Measurements from ENCODE around the gene SLC24A3.
"Not testable (repeated sequence)": the region's sequence is repeated elsewhere in the genome, so short reads cannot be mapped to it uniquely, and the experiment has no call there.

SLC24A3 gene

GRCh38 chr20:19631410-19631809 is 419.0 kb downstream of the SLC24A3 start:
- DNase-seq (ENCODE audit: low spot score) = no peak

GRCh38 chr20:19633985-19634384 is 421.5 kb downstream of the SLC24A3 start:
- peak; percentile 57 for DNase-seq (ENCODE audit: low spot score)

GRCh38 chr20:19639471-19640045 is 427.1 kb downstream of the SLC24A3 start:
- not testable (repeated sequence) for DNase-seq (ENCODE audit: low spot score)

DNA sequence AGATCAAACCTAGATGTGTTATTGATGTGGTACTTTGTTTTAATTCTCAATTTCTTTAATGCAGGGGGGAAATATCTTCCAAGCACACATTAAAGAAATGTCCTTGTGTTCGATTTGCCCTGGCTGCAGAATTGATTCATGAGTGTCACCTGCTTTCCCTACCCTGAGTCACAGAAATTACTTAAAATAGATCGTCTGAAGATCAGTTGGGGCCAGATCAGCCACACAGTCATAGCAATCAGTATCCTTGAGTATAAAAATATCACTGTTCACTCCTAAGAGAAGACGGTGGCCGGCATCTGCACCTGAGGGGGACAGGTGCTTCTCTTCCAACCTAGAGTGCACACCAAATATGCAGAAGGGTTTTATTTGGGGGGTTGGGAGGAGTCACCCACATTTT is 430.4 kb downstream of the SLC24A3 start:
- no peak for DNase-seq (ENCODE audit: low spot score)

GRCh38 chr20:19644085-19644484 is 431.6 kb downstream of the SLC24A3 start:
- no peak for DNase-seq (ENCODE audit: low spot score)

GRCh38 chr20:19646963-19647362 is 434.5 kb downstream of the SLC24A3 start:
- no peak for DNase-seq (ENCODE audit: low spot score)

GRCh38 chr20:19648024-19648423 is 435.6 kb downstream of the SLC24A3 start:
- no peak for DNase-seq (ENCODE audit: low spot score)

DNA sequence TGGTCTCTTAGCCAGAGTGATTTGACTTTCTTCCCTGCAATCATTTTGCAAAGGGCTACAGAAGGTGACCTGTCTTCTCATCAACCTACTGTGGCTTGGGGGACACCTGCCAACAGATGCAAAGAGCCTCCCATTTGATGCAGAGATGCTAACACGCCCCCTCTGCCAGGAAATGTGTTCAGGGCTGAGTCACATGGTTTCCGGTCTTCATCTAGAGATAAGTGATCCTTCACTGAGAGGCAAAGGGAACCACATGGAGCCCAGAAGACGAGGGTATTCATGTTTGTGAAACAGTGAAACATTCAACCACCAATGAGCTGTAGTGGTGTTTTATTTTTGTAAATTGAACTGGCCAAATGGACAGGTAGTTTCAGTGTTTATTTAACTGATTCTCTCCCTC is 436.6 kb downstream of the SLC24A3 start:
- no peak for DNase-seq (ENCODE audit: low spot score)

DNA sequence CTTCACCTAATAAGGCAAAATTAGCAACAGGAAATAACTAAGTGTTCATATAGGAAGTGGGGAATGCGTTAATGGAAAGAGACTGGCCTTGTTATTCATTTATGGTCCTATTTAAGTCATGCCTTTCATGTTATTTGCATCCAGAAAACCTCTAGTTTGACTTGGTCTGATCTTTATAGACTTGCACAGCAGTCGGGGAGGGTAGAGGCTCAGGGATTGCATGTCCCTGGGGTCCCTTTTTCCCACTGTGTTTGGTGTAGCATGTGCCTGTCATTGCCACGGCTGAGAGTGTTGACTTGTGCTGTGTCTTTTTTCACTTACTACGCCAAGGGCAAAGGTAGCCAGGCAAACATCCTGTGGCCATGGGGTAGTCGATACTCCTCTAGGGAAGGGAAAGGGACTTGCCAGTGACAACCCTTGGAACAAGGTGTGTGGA is 440.2 kb downstream of the SLC24A3 start:
- no peak for DNase-seq (ENCODE audit: low spot score)

GRCh38 chr20:19653327-19653726 is 440.9 kb downstream of the SLC24A3 start:
- no peak for DNase-seq (ENCODE audit: low spot score)

- DNase-seq (ENCODE audit: low spot score) = no peak
These were observed 442.5 kb downstream of the SLC24A3 start for GRCh38 chr20:19654921-19655320.

DNA sequence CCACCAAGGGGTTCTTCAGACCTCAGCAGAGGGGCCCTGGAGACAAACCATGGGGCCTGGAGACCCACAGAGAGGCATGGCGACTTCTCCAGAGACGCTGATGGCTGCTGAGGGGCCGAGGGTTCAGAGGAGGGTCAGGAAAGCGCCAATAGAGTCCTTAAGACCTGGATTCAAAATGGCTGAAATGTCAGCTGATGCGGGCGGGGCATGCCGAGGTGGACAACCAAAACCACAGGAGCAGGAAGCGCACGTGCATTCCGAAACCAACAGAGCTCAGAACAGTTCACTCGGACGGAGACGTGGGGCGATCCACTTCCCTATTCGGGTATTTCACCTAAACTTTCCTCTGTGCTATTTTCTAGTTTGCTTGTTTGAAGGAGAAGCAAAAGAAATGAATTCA is 445.7 kb downstream of the SLC24A3 start:
- no peak for DNase-seq (ENCODE audit: low spot score)

- DNase-seq (ENCODE audit: low spot score) = no peak
These were observed 447.0 kb downstream of the SLC24A3 start for GRCh38 chr20:19659448-19659847.

DNA sequence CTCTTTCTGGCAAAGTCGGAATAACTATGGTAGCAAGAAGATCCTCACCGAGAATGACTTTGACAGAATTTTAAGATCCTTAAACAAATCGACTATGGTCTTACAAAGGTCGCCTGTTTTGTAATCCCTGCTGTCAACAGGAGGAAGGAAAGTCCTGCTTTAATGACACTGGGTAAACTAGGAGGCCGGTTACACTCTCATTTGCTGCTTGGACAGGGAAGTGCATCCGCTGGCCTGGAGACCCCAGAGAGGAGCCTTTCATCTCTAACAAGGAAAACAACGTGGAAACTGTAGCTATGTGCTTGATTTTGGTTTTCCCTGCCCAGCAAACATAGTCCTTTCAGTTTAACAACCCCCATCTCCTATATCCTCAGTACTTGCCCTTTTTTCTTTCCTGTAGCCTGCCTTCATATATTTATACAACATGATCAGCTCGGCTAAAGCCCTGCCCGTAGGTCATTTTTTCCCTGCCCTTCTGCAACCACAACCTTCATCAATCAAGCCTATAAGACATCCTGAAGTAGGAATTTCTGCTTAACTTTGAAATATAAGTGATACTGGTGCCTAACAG is 448.5 kb downstream of the SLC24A3 start:
- DNase-seq (ENCODE audit: low spot score) = no peak

DNA sequence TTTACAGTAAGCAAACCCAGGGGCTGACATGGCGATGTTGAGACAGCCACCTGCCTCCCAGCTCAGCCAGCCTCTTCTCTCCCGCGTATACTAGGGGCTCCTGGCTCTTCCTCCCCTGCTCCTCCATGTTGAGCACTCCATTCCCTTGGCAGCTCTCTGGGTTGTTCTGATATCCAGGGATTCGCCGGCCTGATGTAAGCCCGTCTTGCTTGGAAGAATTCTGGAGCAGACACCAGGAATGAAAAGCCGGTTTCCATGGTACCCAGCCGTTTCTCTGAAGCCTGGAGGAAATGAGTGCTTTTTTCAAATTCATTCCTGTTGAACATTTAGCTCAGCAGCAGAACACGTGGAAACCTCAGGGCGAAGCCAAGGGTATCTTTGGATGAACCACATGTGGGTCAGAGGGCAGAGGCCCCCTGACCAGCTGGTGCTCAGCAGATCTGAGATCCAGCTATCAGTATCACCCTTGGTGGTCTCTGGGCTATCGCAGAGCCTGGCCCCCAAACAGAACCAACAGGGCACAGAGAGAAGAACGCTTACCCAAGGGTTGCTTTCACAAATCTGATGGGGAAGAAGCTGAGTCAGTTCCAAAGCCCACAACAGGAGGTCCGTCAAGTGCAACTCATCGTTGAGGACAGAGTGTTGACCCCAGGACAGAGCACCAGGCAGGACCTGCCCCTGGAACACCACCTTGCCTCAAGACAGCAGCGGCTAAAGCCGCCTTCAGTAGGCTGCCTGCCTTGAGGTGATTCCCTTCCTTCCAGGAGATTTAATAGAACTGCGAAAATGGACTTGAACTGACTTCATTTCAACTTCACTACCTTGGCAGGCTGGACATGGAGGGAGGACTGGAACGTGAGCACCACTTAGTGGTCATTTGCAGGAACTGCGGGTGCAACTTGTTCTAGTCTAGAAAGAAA is 449.5 kb downstream of the SLC24A3 start:
- peak; percentile 59 for DNase-seq (ENCODE audit: low spot score)

- no peak for DNase-seq (ENCODE audit: low spot score)
These were observed 450.2 kb downstream of the SLC24A3 start for GRCh38 chr20:19662637-19662995.

DNA sequence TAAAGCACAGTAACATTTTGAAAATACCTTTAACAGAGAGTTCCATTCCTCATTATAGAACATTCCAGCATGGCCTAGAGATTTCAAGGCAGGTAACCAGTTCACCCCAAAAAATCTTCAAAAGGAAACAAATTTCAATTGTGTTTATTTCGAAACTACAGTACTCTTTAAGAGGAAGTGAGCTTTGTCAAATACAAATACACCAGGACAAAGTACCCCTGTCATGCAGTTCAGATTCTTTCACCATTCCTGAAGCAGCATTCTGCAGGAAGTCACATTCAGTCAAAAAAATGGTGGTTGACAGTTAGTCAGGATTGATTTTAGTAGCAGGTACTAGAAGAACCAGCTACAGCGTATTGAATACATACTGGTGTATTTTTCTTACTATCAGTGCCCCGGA is 456.0 kb downstream of the SLC24A3 start:
- no peak for DNase-seq (ENCODE audit: low spot score)

DNA sequence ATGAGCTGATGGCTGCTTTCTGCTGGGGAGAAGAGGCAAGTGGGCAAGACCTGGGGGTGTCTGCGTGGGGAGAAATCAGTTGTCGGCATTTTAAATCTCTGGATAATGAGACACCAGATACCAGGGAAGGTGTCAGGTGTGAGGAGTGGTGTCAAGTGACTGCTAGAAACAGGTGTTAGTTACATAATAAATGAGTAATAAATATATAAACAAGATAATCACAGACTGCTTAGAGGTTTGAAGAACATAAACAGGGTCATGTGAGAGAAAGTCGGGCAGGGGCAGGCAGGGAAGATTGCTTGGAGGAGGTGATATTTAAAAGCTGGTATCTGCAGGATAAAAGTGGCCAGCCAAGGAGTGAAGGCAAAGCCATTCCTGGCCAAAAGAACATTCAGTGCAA is 458.4 kb downstream of the SLC24A3 start:
- no peak for DNase-seq (ENCODE audit: low spot score)

DNA sequence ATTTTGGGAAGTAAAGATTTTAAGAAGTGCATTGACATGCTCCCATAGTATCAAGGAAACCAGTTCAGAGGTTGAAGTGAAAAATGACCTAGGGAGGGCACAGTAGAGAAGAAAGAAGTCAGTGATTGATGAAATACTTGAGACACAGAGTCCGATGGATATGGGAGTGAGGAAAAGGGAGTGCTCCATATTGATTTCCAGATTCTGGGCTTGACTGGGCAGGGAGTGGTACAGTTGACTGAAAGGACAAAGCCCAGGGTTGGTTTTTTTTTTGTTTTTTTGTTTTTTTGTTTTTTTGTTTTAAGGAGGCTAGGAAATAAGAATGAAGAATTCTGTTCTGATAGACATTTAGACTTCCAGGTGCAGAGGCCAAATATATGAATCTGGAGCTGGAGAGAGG is 458.9 kb downstream of the SLC24A3 start:
- DNase-seq (ENCODE audit: low spot score) = no peak

- DNase-seq (ENCODE audit: low spot score) = no peak
These were observed 460.1 kb downstream of the SLC24A3 start for GRCh38 chr20:19672498-19672897.

DNA sequence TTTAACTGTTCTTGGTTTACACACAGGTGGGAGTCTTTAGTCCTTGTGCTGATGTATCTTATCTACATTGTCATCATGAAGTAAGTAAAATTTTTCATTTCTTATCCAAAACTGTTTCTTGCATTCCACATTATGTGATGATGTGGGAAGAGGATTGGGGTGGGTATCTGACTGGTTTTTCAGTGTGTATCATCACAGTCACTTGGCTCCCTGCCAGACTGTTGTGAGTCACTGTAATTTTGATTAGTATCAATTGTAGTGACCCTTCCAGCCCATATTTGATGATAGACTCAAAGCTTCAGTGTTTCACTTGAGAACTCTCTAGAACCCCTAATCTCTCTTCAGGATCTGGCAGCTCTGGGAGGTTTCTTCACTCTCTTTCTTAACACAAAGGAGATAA is 461.1 kb downstream of the SLC24A3 start:
- DNase-seq (ENCODE audit: low spot score) = no peak

GRCh38 chr20:19676202-19676601 is 463.8 kb downstream of the SLC24A3 start:
- no peak for DNase-seq (ENCODE audit: low spot score)

DNA sequence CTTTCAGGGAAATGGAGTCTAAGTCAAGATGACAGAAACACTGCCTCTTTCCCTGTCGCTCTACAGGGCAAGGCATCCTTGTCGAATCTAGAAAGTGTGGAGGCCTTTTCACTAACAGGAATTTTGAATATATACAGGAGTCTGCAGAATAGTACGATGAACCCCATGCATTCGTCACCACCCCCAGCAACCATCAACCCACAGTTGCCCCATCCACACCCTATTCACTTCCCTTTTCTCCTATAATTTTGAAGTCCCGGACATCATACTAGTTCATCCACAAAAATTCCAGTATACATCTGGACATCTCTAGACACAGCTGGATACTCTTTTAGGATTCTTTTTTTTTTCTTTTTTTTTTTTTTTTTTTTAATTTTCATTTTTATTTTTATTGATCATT is 464.9 kb downstream of the SLC24A3 start:
- DNase-seq (ENCODE audit: low spot score) = no peak

Data from COLO829 (cell line).